SK-N-MC (cell line): ENCODE measurements around the gene CCDC158.

Source experiments
- EZH2 ChIP-seq: fragments of 200-600 bp; sonication (generic); IDR thresholded peaks from one replicate; pipeline ENCODE4 v1.6.1; 2017; ENCODE audit warnings: antibody characterized with exemption
- FOXP2 ChIP-seq: optimal IDR thresholded peaks from 2 replicates; pipeline ENCODE3; 2011; ENCODE audit warnings: mild to moderate bottlenecking, moderate library complexity; ENCODE audit not compliant: insufficient read depth; ENCODE audit errors: extremely low read length, control extremely low read depth
- POLR2AphosphoS5 ChIP-seq: IDR thresholded peaks from 2 replicates; pipeline ENCODE4 v1.6.1; 2012; ENCODE audit warnings: mild to moderate bottlenecking, low read depth, low read length, borderline replicate concordance

- TF ChIP-seq FOXP2 (no peak), EZH2 (no peak), POLR2AphosphoS5 (no peak)
Observed at GRCh38 chr4:76470064-76470463, 49.1 kb upstream of the CCDC158 start.
